Hematopoietic multipotent progenitor cell treated with erythropoietin and hydrocortisone succinate and interleukin-3 and kit ligand, for 8 days (in vitro differentiated cells): Measurements from ENCODE around the gene TBC1D16.

Experiments used
- DNase-seq: peaks from one replicate; pipeline ENCODE4 v3.0.0-alpha.2; 2015

Gene TBC1D16

GRCh38 chr17:79948945-79949655 is 86.6 kb downstream of the TBC1D16 start:
- DNase-seq, result no peak

- DNase-seq, result no peak
Observed at GRCh38 chr17:79948406-79948944, 87.2 kb downstream of the TBC1D16 start.

- DNase-seq, result no peak
Observed at GRCh38 chr17:79947351-79948031, 88.2 kb downstream of the TBC1D16 start.

- DNase-seq, result no peak
Observed at GRCh38 chr17:79946352-79947231, 89.1 kb downstream of the TBC1D16 start.

- no peak for DNase-seq
Observed at GRCh38 chr17:79945591-79946255, 89.9 kb downstream of the TBC1D16 start.

- no peak for DNase-seq
Observed at GRCh38 chr17:79944821-79945391, 90.8 kb downstream of the TBC1D16 start.

GRCh38 chr17:79944251-79944812 is 91.3 kb downstream of the TBC1D16 start:
- DNase-seq, result no peak

- DNase-seq, result no peak
Observed at GRCh38 chr17:79943347-79944241, 92.1 kb downstream of the TBC1D16 start.

- no peak for DNase-seq
Observed at GRCh38 chr17:79942591-79943346, 92.9 kb downstream of the TBC1D16 start.

- DNase-seq, result no peak
Observed at GRCh38 chr17:79942011-79942405, 93.7 kb downstream of the TBC1D16 start.

GRCh38 chr17:79941088-79942010 is 94.3 kb downstream of the TBC1D16 start:
- no peak for DNase-seq

- no peak for DNase-seq
Observed at GRCh38 chr17:79940459-79941087, 95.1 kb downstream of the TBC1D16 start.

- no peak for DNase-seq
Observed at GRCh38 chr17:79939755-79940458, 95.8 kb downstream of the TBC1D16 start.

GRCh38 chr17:79939094-79939435 is 96.6 kb downstream of the TBC1D16 start:
- DNase-seq, result no peak

- DNase-seq, result no peak
Observed at GRCh38 chr17:79938336-79939093, 97.2 kb downstream of the TBC1D16 start.

GRCh38 chr17:79937391-79938335 is 98.0 kb downstream of the TBC1D16 start:
- no peak for DNase-seq
